A549 (cell line): ENCODE data around the gene MSI2.

Experiments used
- EP300 ChIP-seq, 2 experiments: fragments of >200 bp; sonication (Bioruptor Twin); formaldehyde crosslinking; IDR thresholded peaks; 2 replicates in 1 of 2; 3 replicates in 1 of 2; pipeline ENCODE4 v1.6.1; 2016 to 2017
- HEYL ChIP-seq: fragments of 250-450 bp; sonication (Bioruptor Pico); IDR thresholded peaks from 2 replicates; pipeline ENCODE4 v1.8.0; 2021; ENCODE audit warnings: mild to moderate bottlenecking, moderate library complexity
- MYC ChIP-seq: IDR thresholded peaks from 2 replicates; pipeline ENCODE4 v1.6.1; 2012; ENCODE audit warnings: mild to moderate bottlenecking, inconsistent platforms, low read length, improper control_type of control experiment, borderline replicate concordance
- RFX5 ChIP-seq: fragments of 450-650 bp; IDR thresholded peaks from 2 replicates; pipeline ENCODE4 v1.7.1; 2014; ENCODE audit warnings: antibody characterized with exemption, mild to moderate bottlenecking, moderate library complexity
- SMC3 ChIP-seq: fragments of >200 bp; sonication (Bioruptor Twin); formaldehyde crosslinking; IDR thresholded peaks from 3 replicates; pipeline ENCODE4 v1.6.1; 2018; ENCODE audit warnings: inconsistent platforms
- ZSCAN20 ChIP-seq: fragments of 250-450 bp; sonication (Bioruptor Pico); IDR thresholded peaks from 2 replicates; pipeline ENCODE4 v1.8.0; 2022; ENCODE audit warnings: mild to moderate bottlenecking, moderate library complexity
- TF ChIP-seq, protein P1 (sequence below): fragments of >200 bp; sonication (Bioruptor Twin); formaldehyde crosslinking; IDR thresholded peaks from 3 replicates; pipeline ENCODE4 v1.5.1; 2016
- TF ChIP-seq, protein P2 (sequence below): IDR thresholded peaks from 2 replicates; pipeline ENCODE4 v1.6.1; 2012
- TF ChIP-seq, protein P3 (sequence below): fragments of 200-600 bp; sonication (generic); IDR thresholded peaks from 2 replicates; pipeline ENCODE4 v1.6.1; 2016; ENCODE audit warnings: antibody characterized with exemption, mild to moderate bottlenecking, moderate library complexity
- TF ChIP-seq, protein P4 (sequence below): fragments of 450-650 bp; IDR thresholded peaks from 2 replicates; pipeline ENCODE4 v1.6.1; 2014; ENCODE audit warnings: antibody characterized with exemption
- TF ChIP-seq, protein P5 (sequence below): fragments of >200 bp; sonication (Bioruptor Twin); formaldehyde crosslinking; IDR thresholded peaks from 3 replicates; pipeline ENCODE4 v1.6.1; 2016
- TF ChIP-seq, protein P6 (sequence below): IDR thresholded peaks from 2 replicates; pipeline ENCODE4 v1.6.1; 2012
- TF ChIP-seq, protein P7 (sequence below): fragments of 250-450 bp; sonication (Bioruptor Pico); IDR thresholded peaks from 2 replicates; pipeline ENCODE4 v1.5.0; 2021; ENCODE audit warnings: mild to moderate bottlenecking, moderate library complexity, borderline replicate concordance

DNA sequence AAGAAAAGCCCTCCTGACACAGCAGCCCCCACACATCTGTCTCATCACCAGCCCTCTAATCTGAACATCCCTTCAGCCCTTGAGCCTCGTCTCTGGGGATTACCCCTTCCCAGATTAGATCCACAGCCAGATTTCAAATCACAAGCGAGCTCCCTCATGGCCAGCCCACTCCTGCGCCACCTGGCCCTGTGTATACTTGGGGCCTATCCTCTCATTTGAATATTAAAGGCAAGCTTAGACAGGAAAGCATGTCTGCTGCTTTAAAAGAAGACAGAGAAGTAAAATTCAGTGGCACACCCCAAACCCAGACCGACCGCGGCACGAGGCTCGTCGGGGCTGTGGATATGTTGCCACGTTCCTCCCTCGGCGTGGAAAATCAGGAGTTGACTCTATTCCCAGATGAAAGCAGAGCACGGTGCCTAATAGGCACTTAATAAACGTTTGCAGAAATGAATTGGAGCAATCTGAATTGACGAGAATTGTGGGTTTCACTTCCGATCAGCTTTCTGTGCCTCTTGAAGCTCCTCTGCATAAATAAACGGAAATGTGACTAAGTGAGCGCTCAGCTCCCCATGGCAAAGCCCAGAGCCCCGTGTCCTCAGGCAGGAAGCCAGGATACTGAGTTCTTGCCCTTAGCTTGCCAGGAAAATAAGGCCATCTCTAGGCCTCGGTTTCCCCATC, 380.8 kb downstream of the MSI2 start:
- TF ChIP-seq, protein P1, sequence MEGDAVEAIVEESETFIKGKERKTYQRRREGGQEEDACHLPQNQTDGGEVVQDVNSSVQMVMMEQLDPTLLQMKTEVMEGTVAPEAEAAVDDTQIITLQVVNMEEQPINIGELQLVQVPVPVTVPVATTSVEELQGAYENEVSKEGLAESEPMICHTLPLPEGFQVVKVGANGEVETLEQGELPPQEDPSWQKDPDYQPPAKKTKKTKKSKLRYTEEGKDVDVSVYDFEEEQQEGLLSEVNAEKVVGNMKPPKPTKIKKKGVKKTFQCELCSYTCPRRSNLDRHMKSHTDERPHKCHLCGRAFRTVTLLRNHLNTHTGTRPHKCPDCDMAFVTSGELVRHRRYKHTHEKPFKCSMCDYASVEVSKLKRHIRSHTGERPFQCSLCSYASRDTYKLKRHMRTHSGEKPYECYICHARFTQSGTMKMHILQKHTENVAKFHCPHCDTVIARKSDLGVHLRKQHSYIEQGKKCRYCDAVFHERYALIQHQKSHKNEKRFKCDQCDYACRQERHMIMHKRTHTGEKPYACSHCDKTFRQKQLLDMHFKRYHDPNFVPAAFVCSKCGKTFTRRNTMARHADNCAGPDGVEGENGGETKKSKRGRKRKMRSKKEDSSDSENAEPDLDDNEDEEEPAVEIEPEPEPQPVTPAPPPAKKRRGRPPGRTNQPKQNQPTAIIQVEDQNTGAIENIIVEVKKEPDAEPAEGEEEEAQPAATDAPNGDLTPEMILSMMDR, result no peak
- TF ChIP-seq EP300 (IDR thresholded peaks at IDR 0.05), result no peak
- TF ChIP-seq, protein P2, sequence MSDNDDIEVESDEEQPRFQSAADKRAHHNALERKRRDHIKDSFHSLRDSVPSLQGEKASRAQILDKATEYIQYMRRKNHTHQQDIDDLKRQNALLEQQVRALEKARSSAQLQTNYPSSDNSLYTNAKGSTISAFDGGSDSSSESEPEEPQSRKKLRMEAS, result no peak
- TF ChIP-seq ZSCAN20 (CRISPR knock-in tag), result no peak
- TF ChIP-seq, protein P3, sequence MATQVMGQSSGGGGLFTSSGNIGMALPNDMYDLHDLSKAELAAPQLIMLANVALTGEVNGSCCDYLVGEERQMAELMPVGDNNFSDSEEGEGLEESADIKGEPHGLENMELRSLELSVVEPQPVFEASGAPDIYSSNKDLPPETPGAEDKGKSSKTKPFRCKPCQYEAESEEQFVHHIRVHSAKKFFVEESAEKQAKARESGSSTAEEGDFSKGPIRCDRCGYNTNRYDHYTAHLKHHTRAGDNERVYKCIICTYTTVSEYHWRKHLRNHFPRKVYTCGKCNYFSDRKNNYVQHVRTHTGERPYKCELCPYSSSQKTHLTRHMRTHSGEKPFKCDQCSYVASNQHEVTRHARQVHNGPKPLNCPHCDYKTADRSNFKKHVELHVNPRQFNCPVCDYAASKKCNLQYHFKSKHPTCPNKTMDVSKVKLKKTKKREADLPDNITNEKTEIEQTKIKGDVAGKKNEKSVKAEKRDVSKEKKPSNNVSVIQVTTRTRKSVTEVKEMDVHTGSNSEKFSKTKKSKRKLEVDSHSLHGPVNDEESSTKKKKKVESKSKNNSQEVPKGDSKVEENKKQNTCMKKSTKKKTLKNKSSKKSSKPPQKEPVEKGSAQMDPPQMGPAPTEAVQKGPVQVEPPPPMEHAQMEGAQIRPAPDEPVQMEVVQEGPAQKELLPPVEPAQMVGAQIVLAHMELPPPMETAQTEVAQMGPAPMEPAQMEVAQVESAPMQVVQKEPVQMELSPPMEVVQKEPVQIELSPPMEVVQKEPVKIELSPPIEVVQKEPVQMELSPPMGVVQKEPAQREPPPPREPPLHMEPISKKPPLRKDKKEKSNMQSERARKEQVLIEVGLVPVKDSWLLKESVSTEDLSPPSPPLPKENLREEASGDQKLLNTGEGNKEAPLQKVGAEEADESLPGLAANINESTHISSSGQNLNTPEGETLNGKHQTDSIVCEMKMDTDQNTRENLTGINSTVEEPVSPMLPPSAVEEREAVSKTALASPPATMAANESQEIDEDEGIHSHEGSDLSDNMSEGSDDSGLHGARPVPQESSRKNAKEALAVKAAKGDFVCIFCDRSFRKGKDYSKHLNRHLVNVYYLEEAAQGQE, result no peak
- TF ChIP-seq, protein P4, sequence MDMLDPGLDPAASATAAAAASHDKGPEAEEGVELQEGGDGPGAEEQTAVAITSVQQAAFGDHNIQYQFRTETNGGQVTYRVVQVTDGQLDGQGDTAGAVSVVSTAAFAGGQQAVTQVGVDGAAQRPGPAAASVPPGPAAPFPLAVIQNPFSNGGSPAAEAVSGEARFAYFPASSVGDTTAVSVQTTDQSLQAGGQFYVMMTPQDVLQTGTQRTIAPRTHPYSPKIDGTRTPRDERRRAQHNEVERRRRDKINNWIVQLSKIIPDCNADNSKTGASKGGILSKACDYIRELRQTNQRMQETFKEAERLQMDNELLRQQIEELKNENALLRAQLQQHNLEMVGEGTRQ, result no peak
- no peak for TF ChIP-seq SMC3
- no peak for TF ChIP-seq HEYL (CRISPR knock-in tag)
- TF ChIP-seq RFX5, result no peak
- TF ChIP-seq, protein P5, sequence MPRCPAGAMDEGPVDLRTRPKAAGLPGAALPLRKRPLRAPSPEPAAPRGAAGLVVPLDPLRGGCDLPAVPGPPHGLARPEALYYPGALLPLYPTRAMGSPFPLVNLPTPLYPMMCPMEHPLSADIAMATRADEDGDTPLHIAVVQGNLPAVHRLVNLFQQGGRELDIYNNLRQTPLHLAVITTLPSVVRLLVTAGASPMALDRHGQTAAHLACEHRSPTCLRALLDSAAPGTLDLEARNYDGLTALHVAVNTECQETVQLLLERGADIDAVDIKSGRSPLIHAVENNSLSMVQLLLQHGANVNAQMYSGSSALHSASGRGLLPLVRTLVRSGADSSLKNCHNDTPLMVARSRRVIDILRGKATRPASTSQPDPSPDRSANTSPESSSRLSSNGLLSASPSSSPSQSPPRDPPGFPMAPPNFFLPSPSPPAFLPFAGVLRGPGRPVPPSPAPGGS, result no peak
- no peak for TF ChIP-seq MYC
- TF ChIP-seq, protein P6, sequence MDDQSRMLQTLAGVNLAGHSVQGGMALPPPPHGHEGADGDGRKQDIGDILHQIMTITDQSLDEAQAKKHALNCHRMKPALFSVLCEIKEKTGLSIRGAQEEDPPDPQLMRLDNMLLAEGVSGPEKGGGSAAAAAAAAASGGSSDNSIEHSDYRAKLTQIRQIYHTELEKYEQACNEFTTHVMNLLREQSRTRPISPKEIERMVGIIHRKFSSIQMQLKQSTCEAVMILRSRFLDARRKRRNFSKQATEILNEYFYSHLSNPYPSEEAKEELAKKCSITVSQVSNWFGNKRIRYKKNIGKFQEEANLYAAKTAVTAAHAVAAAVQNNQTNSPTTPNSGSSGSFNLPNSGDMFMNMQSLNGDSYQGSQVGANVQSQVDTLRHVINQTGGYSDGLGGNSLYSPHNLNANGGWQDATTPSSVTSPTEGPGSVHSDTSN, result no peak
- TF ChIP-seq, protein P7, sequence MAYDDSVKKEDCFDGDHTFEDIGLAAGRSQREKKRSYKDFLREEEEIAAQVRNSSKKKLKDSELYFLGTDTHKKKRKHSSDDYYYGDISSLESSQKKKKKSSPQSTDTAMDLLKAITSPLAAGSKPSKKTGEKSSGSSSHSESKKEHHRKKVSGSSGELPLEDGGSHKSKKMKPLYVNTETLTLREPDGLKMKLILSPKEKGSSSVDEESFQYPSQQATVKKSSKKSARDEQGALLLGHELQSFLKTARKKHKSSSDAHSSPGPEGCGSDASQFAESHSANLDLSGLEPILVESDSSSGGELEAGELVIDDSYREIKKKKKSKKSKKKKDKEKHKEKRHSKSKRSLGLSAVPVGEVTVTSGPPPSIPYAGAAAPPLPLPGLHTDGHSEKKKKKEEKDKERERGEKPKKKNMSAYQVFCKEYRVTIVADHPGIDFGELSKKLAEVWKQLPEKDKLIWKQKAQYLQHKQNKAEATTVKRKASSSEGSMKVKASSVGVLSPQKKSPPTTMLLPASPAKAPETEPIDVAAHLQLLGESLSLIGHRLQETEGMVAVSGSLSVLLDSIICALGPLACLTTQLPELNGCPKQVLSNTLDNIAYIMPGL (CRISPR knock-in tag), result no peak
